Endometrium (tissue), 2 donors: ENCODE results near the gene MB.

Experiments
- FAIRE-seq: peaks from 2 replicates; lab custom pipeline; 2012; peaks lifted over from hg19 to GRCh38; lab: Jason Lieb, UNC
- donor health status: control.
- donor health status: control.

MB gene

GRCh38 chr22:35593891-35594470 lies 23.1 kb downstream of the MB start:
- no peak for FAIRE-seq

- no peak for FAIRE-seq
These were observed 23.8 kb downstream of the MB start for GRCh38 chr22:35593071-35593890.

GRCh38 chr22:35592418-35592967 lies 24.6 kb downstream of the MB start:
- FAIRE-seq: no peak

- FAIRE-seq: no peak
These were observed 25.3 kb downstream of the MB start for GRCh38 chr22:35591714-35592417.

GRCh38 chr22:35590634-35591295 lies 26.4 kb downstream of the MB start:
- FAIRE-seq: no peak

GRCh38 chr22:35589756-35590093 lies 27.4 kb downstream of the MB start:
- FAIRE-seq: no peak

GRCh38 chr22:35589071-35589755 lies 27.9 kb downstream of the MB start:
- no peak for FAIRE-seq

GRCh38 chr22:35587896-35588295 lies 29.2 kb downstream of the MB start:
- FAIRE-seq: no peak

- FAIRE-seq: no peak
These were observed 29.7 kb downstream of the MB start for GRCh38 chr22:35587447-35587870.

- no peak for FAIRE-seq
These were observed 30.4 kb downstream of the MB start for GRCh38 chr22:35586771-35587170.

GRCh38 chr22:35582861-35583670 lies 34.1 kb downstream of the MB start:
- FAIRE-seq: no peak

- FAIRE-seq: no peak
These were observed 34.8 kb downstream of the MB start for GRCh38 chr22:35582218-35582860.

- FAIRE-seq: no peak
These were observed 36.1 kb downstream of the MB start for GRCh38 chr22:35581023-35581413.

- FAIRE-seq: no peak
These were observed 36.6 kb downstream of the MB start for GRCh38 chr22:35580351-35581022.

GRCh38 chr22:35578836-35579575 lies 38.1 kb downstream of the MB start:
- FAIRE-seq: no peak

GRCh38 chr22:35577799-35578659 lies 39.1 kb downstream of the MB start:
- FAIRE-seq: no peak

- no peak for FAIRE-seq
These were observed 40.5 kb downstream of the MB start for GRCh38 chr22:35576671-35577070.

GRCh38 chr22:35575116-35575748 lies 41.9 kb downstream of the MB start:
- no peak for FAIRE-seq
